SK-N-SH (cell line): ENCODE results near the gene CDCA3. TPM values are rescaled to one million over a fixed set of nuclear protein-coding genes. Genes with fewer than 3 reads are reported as not detected.

Experiments used
- CTCF ChIA-PET: fragments of 300-600, 350-600 bp; formaldehyde crosslinking; extraction: SDS; loops from one replicate; lab custom pipeline; 2021; lab: Yijun Ruan, JAX
- POLR2A ChIA-PET: fragments of 350-600 bp; sonication (Branson Sonifier 250); formaldehyde crosslinking; extraction: SDS; loops from one replicate; lab custom pipeline; 2020; ENCODE audit warnings: antibody characterized with exemption, inconsistent platforms; lab: Yijun Ruan, JAX
- DNase-seq: peaks from one replicate; pipeline ENCODE4 v3.0.0; 2012
- H2AFZ ChIP-seq: fragments of 200-600 bp; sonication (generic); 2 replicates; pipeline ENCODE4 v1.8.1; 2016; ENCODE audit warnings: antibody characterized with exemption, mild to moderate bottlenecking, low read depth
- H3F3A ChIP-seq: fragments of 200-600 bp; sonication (generic); replicated peaks from 2 replicates; pipeline ENCODE3; 2016; ENCODE audit warnings: antibody characterized with exemption, mild to moderate bottlenecking; ENCODE audit not compliant: insufficient read depth
- H3K27ac ChIP-seq, 2 experiments: fragments of 200-500 bp in 1 of 2; fragments of 200-600 bp in 1 of 2; sonication (Bioruptor generic) in 1 of 2; sonication (generic), shearing (Covaris generic) in 1 of 2; 2 replicates each; pipeline versions ENCODE4 v1.5.1 to v1.6.1; 2014 to 2016; ENCODE audit warnings: low read depth in 2 of 2, inconsistent platforms in 1 of 2, low read length in 1 of 2, mild to moderate bottlenecking in 1 of 2, mixed read lengths in 1 of 2
- H3K27me3 ChIP-seq: fragments of 200-600 bp; sonication (generic), shearing (Covaris generic); 2 replicates; pipeline ENCODE4 v1.6.1; 2016; ENCODE audit warnings: mixed run types; ENCODE audit not compliant: insufficient read depth
- H3K36me3 ChIP-seq, 2 experiments: fragments of 200-500 bp in 1 of 2; fragments of 200-600 bp in 1 of 2; sonication (Bioruptor generic) in 1 of 2; sonication (generic) in 1 of 2; replicated peaks in 1 of 2; 2 replicates each; pipeline versions ENCODE3 to v1.5.1; 2014 to 2016; ENCODE audit warnings: low read length in 1 of 2, mild to moderate bottlenecking in 1 of 2; ENCODE audit not compliant: insufficient read depth in 2 of 2, control insufficient read depth in 1 of 2
- H3K4me1 ChIP-seq, 2 experiments: fragments of 200-500 bp in 1 of 2; fragments of 200-600 bp in 1 of 2; sonication (Bioruptor generic) in 1 of 2; sonication (generic), shearing (Covaris generic) in 1 of 2; 2 replicates each; pipeline versions ENCODE4 v1.5.1 to v1.6.1; 2014 to 2016; ENCODE audit warnings: low read depth in 1 of 2, low read length in 1 of 2, mixed run types in 1 of 2; ENCODE audit not compliant: insufficient read depth in 2 of 2, control insufficient read depth in 1 of 2
- H3K4me2 ChIP-seq: fragments of 200-600 bp; sonication (generic), shearing (Covaris generic); 2 replicates; pipeline ENCODE4 v1.6.1; 2017; ENCODE audit warnings: mixed run types
- H3K4me3 ChIP-seq, 2 experiments: fragments of 200-500 bp in 1 of 2; fragments of 200-600 bp in 1 of 2; sonication (Bioruptor generic) in 1 of 2; sonication (generic), shearing (Covaris generic) in 1 of 2; 2 replicates each; pipeline versions ENCODE4 v1.5.1 to v1.8.1; 2014 to 2016; ENCODE audit warnings: low read depth in 2 of 2, inconsistent platforms in 1 of 2, low read length in 1 of 2, mild to moderate bottlenecking in 1 of 2, mixed read lengths in 1 of 2, moderate library complexity in 1 of 2
- H3K79me2 ChIP-seq: fragments of 200-600 bp; sonication (generic); 2 replicates; pipeline ENCODE4 v1.8.1; 2017; ENCODE audit warnings: mild to moderate bottlenecking; ENCODE audit not compliant: insufficient read depth
- H3K9ac ChIP-seq: fragments of 200-600 bp; sonication (generic); 2 replicates; pipeline ENCODE4 v1.6.1; 2017; ENCODE audit warnings: mixed run types
- H3K9me2 ChIP-seq: fragments of 200-600 bp; sonication (generic); 2 replicates; pipeline ENCODE4 v1.6.1; 2017; ENCODE audit warnings: mixed run types
- H3K9me3 ChIP-seq: fragments of 200-600 bp; sonication (generic); 2 replicates; pipeline ENCODE4 v1.6.1; 2017; ENCODE audit warnings: mixed run types, mild to moderate bottlenecking, moderate library complexity
- H4K20me1 ChIP-seq: fragments of 200-600 bp; sonication (generic); 2 replicates; pipeline ENCODE4 v1.6.1; 2017; ENCODE audit warnings: mild to moderate bottlenecking, mixed run types; ENCODE audit not compliant: insufficient read depth
- EP300 ChIP-seq, 2 experiments: IDR thresholded peaks; 2 replicates each; pipeline versions ENCODE4 v1.4.0 to v1.6.1; 2012; ENCODE audit warnings: borderline replicate concordance in 1 of 2, low read depth in 1 of 2, low read length in 1 of 2
- EZH2phosphoT487 ChIP-seq: fragments of 200-600 bp; sonication (generic); IDR thresholded peaks from 2 replicates; pipeline ENCODE4 v1.6.1; 2017; ENCODE audit warnings: low read depth, mixed run types, mild to moderate bottlenecking, antibody characterized with exemption, moderate library complexity, borderline replicate concordance
- FOXJ3 ChIP-seq: sonication (generic); formaldehyde crosslinking; IDR thresholded peaks from 2 replicates; pipeline ENCODE4 v1.5.1; 2020; ENCODE audit warnings: mild to moderate bottlenecking, missing genetic modification reagents
- FOXM1 ChIP-seq: IDR thresholded peaks from 2 replicates; pipeline ENCODE4 v1.4.0; 2012; ENCODE audit warnings: low read depth, mild to moderate bottlenecking
- GATA2 ChIP-seq: sonication (generic); formaldehyde crosslinking; IDR thresholded peaks from 2 replicates; pipeline ENCODE4 v1.5.0; 2020; ENCODE audit warnings: mild to moderate bottlenecking, missing genetic modification reagents
- MXI1 ChIP-seq: IDR thresholded peaks from 2 replicates; pipeline ENCODE4 v1.6.1; 2012; ENCODE audit warnings: mild to moderate bottlenecking, low read depth, low read length, improper control_type of control experiment
- NFIC ChIP-seq: IDR thresholded peaks from 2 replicates; pipeline ENCODE4 v1.4.0; 2012; ENCODE audit warnings: borderline replicate concordance
- NRF1 ChIP-seq: IDR thresholded peaks from 2 replicates; pipeline ENCODE4 v1.6.1; 2012; ENCODE audit warnings: low read depth, mild to moderate bottlenecking, low read length
- RAD21 ChIP-seq: IDR thresholded peaks from 2 replicates; pipeline ENCODE4 v1.6.1; 2012; ENCODE audit warnings: mild to moderate bottlenecking, low read length
- RCOR1 ChIP-seq: fragments of 150-350 bp; IDR thresholded peaks from 2 replicates; pipeline ENCODE4 v1.6.1; 2017; ENCODE audit warnings: antibody characterized with exemption, low read length
- SIN3A ChIP-seq: IDR thresholded peaks from 2 replicates; pipeline ENCODE4 v1.6.1; 2012; ENCODE audit warnings: low read depth, mild to moderate bottlenecking, low read length, moderate library complexity, borderline replicate concordance
- SMC3 ChIP-seq: IDR thresholded peaks from 2 replicates; pipeline ENCODE4 v1.6.1; 2012; ENCODE audit warnings: low read depth, low read length, improper control_type of control experiment
- TAF1 ChIP-seq: IDR thresholded peaks from 2 replicates; pipeline ENCODE4 v1.6.1; 2012; ENCODE audit warnings: low read depth, mild to moderate bottlenecking, low read length, moderate library complexity, borderline replicate concordance
- TCF12 ChIP-seq: IDR thresholded peaks from 2 replicates; pipeline ENCODE4 v1.4.0; 2012
- WGBS: methylation state at CpG from one replicate; pipeline ENCODE4 v1.1.6; 2017; ENCODE audit warnings: low lambda C conversion rate; 5-methylcytosine and 5-hydroxymethylcytosine counted together
- polyA plus RNA-seq, 3 experiments: library from polyadenylated mRNA; depleted of rRNA; stranded (reverse); fragments of >200 nt; gene quantifications; 2 replicates each; pipeline ENCODE4 v1.2.3, GENCODE V29; 2012
- TF ChIP-seq, protein P1 (sequence below): IDR thresholded peaks from 2 replicates; pipeline ENCODE4; 2012
- TF ChIP-seq, protein P2 (sequence below): IDR thresholded peaks from 2 replicates; pipeline ENCODE4 v1.4.0; 2012; ENCODE audit warnings: low read depth
- TF ChIP-seq, protein P3 (sequence below): IDR thresholded peaks from 2 replicates; pipeline ENCODE4 v1.4.0; 2012; ENCODE audit warnings: low read depth, borderline replicate concordance
- TF ChIP-seq, protein P4 (sequence below): IDR thresholded peaks from 2 replicates; pipeline ENCODE4 v1.6.1; 2012; ENCODE audit warnings: mild to moderate bottlenecking, low read depth, low read length, moderate library complexity
- TF ChIP-seq, protein P5 (sequence below): fragments of 200-600 bp; sonication (generic); IDR thresholded peaks from 2 replicates; pipeline ENCODE4 v1.6.1; 2017; ENCODE audit warnings: antibody characterized with exemption, mild to moderate bottlenecking, moderate library complexity
- TF ChIP-seq, protein P6 (sequence below): fragments of 150-350 bp; IDR thresholded peaks from 2 replicates; pipeline ENCODE4 v1.6.1; 2016; ENCODE audit warnings: mild to moderate bottlenecking, low read depth, low read length

CDCA3 gene
- polyA plus RNA-seq, 1 of the 3 experiments (the other 2 are of a cell fraction): 33.0 TPM

DNA sequence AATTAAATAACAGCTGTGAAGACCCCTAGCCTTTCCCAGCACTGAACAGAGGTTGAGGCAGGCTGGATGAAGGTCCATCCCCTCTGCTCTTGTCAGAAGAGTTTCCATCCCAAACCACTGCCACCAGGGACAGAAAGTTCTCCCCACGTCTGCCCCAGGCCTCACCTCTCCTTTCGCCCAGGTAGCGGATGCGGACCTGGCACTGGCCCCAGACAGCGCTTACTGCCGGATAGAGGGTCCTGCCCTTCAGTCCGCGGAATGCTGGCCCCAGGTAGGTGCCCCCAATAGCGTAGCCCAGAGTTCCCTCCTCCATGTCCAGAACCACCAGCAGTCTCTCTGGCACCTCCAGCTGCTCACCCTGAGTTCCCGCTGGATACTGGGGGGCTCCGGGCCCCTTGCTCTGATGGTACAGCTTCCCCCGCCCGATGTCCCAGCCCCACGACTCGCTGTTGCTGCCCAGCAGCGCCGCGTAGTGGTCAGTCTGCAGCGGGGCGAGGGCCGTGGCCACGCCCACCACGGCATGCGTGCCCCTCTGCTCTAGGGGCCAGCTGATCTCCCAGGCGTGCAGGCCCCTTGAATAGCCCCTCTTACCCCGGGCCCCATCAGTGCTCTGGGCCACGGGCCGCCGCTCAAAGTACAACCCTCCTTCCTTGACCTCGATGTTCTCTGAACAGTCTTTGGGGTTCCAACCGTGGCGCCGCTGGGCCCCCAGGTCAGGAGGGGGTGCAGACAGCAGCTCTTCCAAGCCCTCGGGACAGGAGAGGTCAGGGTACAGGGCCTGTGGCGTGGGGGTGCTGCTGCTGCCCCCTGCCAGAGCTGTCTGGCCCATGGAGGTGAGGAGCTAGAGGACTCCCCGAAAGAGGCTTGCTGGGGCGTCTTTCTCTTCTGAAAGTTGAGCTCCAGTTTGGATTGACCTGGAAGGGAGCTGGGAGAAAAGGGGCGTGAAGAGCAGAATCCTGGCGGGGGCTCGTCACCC lies 21.3 kb upstream of the CDCA3 start:
- peaks cover 44% of the 10 kb centered on the region for H4K20me1 ChIP-seq
- ChIA-PET CTCF (interaction anchor here (0.7 to 10.9 kb wide), 47 partner anchors 9 to 356 kb away, joined by 3 to 164 read pairs (median 6); partner anchors contain the start of genes CDCA3, COPS7A, ENO2 and GNB3), POLR2A (interaction anchor here (0.6 to 4.0 kb wide), 23 partner anchors 9 to 268 kb away, joined by 3 to 45 read pairs (median 4); partner anchors contain the start of genes C12orf57, CDCA3, COPS7A and ENO2)
- TF ChIP-seq, protein P1, sequence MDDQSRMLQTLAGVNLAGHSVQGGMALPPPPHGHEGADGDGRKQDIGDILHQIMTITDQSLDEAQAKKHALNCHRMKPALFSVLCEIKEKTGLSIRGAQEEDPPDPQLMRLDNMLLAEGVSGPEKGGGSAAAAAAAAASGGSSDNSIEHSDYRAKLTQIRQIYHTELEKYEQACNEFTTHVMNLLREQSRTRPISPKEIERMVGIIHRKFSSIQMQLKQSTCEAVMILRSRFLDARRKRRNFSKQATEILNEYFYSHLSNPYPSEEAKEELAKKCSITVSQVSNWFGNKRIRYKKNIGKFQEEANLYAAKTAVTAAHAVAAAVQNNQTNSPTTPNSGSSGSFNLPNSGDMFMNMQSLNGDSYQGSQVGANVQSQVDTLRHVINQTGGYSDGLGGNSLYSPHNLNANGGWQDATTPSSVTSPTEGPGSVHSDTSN: no peak; the same call in 1 of the 2 replicates
- TF ChIP-seq, protein P2, sequence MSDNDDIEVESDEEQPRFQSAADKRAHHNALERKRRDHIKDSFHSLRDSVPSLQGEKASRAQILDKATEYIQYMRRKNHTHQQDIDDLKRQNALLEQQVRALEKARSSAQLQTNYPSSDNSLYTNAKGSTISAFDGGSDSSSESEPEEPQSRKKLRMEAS: peak; percentile 63; the same call in 1 of the 2 replicates
- TF ChIP-seq FOXJ3 (CRISPR knock-in tag) (no peak), MXI1 (peak; percentile 93), GATA2 (no peak), RAD21 (peak; percentile 46), EZH2phosphoT487 (no peak), RCOR1 (no peak), TAF1 (no peak), NFIC (no peak), FOXM1 (no peak), NRF1 (no peak), TCF12 (no peak), SIN3A (0 out of 2 replicates have a peak, but pooled peaks have one; percentile 71), SMC3 (peak; percentile 28; the same call in 1 of the 2 replicates), EP300 (IDR thresholded peaks at IDR 0.05; ENCODE audit: borderline replicate concordance in 1 of 2, low read depth in 1 of 2, low read length in 1 of 2) (no peak)
- TF ChIP-seq, protein P3, sequence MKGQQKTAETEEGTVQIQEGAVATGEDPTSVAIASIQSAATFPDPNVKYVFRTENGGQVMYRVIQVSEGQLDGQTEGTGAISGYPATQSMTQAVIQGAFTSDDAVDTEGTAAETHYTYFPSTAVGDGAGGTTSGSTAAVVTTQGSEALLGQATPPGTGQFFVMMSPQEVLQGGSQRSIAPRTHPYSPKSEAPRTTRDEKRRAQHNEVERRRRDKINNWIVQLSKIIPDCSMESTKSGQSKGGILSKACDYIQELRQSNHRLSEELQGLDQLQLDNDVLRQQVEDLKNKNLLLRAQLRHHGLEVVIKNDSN: 0 out of 2 replicates have a peak, but pooled peaks have one; percentile 11
- TF ChIP-seq, protein P4, sequence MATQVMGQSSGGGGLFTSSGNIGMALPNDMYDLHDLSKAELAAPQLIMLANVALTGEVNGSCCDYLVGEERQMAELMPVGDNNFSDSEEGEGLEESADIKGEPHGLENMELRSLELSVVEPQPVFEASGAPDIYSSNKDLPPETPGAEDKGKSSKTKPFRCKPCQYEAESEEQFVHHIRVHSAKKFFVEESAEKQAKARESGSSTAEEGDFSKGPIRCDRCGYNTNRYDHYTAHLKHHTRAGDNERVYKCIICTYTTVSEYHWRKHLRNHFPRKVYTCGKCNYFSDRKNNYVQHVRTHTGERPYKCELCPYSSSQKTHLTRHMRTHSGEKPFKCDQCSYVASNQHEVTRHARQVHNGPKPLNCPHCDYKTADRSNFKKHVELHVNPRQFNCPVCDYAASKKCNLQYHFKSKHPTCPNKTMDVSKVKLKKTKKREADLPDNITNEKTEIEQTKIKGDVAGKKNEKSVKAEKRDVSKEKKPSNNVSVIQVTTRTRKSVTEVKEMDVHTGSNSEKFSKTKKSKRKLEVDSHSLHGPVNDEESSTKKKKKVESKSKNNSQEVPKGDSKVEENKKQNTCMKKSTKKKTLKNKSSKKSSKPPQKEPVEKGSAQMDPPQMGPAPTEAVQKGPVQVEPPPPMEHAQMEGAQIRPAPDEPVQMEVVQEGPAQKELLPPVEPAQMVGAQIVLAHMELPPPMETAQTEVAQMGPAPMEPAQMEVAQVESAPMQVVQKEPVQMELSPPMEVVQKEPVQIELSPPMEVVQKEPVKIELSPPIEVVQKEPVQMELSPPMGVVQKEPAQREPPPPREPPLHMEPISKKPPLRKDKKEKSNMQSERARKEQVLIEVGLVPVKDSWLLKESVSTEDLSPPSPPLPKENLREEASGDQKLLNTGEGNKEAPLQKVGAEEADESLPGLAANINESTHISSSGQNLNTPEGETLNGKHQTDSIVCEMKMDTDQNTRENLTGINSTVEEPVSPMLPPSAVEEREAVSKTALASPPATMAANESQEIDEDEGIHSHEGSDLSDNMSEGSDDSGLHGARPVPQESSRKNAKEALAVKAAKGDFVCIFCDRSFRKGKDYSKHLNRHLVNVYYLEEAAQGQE: no peak
- TF ChIP-seq, protein P5, sequence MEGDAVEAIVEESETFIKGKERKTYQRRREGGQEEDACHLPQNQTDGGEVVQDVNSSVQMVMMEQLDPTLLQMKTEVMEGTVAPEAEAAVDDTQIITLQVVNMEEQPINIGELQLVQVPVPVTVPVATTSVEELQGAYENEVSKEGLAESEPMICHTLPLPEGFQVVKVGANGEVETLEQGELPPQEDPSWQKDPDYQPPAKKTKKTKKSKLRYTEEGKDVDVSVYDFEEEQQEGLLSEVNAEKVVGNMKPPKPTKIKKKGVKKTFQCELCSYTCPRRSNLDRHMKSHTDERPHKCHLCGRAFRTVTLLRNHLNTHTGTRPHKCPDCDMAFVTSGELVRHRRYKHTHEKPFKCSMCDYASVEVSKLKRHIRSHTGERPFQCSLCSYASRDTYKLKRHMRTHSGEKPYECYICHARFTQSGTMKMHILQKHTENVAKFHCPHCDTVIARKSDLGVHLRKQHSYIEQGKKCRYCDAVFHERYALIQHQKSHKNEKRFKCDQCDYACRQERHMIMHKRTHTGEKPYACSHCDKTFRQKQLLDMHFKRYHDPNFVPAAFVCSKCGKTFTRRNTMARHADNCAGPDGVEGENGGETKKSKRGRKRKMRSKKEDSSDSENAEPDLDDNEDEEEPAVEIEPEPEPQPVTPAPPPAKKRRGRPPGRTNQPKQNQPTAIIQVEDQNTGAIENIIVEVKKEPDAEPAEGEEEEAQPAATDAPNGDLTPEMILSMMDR: peak; percentile 88
- TF ChIP-seq, protein P6, sequence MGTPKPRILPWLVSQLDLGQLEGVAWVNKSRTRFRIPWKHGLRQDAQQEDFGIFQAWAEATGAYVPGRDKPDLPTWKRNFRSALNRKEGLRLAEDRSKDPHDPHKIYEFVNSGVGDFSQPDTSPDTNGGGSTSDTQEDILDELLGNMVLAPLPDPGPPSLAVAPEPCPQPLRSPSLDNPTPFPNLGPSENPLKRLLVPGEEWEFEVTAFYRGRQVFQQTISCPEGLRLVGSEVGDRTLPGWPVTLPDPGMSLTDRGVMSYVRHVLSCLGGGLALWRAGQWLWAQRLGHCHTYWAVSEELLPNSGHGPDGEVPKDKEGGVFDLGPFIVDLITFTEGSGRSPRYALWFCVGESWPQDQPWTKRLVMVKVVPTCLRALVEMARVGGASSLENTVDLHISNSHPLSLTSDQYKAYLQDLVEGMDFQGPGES: no peak
- H3K4me1 ChIP-seq: peaks cover 30 to 39% of the 10 kb centered on the region in 2 experiments
- peak overlapping the region; percentile 64 to 91 for H3K4me3 ChIP-seq
- H3K9me2 ChIP-seq: no peaks in the 10 kb centered on the region
- peaks cover 38% of the 10 kb centered on the region for H3F3A ChIP-seq
- 15% methylated on average over 18 of the region's 40 CpGs for WGBS
- peak overlapping the region; percentile 69 to 84 for H3K27ac ChIP-seq
- peaks cover 73% of the 10 kb centered on the region for H3K79me2 ChIP-seq
- H3K36me3 ChIP-seq: peaks cover 20 to 26% of the 10 kb centered on the region in 2 experiments
- no peak overlapping the region for H2AFZ ChIP-seq
- DNase-seq: peak; percentile 91
- H3K9ac ChIP-seq: peak overlapping the region; percentile 89
- H3K9me3 ChIP-seq: no peaks in the 10 kb centered on the region
- H3K27me3 ChIP-seq: no peaks in the 10 kb centered on the region
- H3K4me2 ChIP-seq: peak overlapping the region; percentile 100
